ENCODE data around the gene ARPP19. TPM values are rescaled to one million over a fixed set of nuclear protein-coding genes. Genes with fewer than 3 reads are reported as not detected.

ARPP19 gene
- total RNA-seq, 2 experiments from 2014 or later = 48.0 to 101 TPM

DNA sequence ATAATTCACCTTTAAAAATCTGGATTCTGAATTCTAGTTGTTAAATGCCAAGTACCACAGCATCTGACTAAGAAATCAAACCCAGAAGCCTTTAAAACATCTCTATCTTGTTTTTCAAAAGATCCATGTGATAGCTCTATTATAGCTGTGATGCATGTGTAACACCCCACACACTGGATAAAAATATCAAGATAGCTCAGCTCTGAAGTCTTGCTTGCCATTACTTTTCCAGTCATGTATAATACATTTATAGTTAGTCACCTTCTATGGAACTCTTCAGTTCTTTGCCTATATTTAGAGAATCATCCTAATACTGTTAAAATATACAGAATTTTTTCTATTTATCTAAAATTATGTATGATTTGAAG, 11.6 kb downstream of the ARPP19 start:
- Histone ChIP-seq H3K4me2 (ENCODE audit: low read length) (no peak overlapping the region), H3K4me1 (ENCODE audit: insufficient read depth, low read length, poor library complexity, severe bottlenecking) (peaks cover 7% of the 10 kb centered on the region), H2AFZ (ENCODE audit: low read length) (no peak overlapping the region), H3K9me3 (ENCODE audit: low read length) (peaks cover 18% of the 10 kb centered on the region; the same call in 1 of the 2 replicates), H3K36me3 (ENCODE audit: insufficient read depth, low read length) (peaks cover 96% of the 10 kb centered on the region), H4K20me1 (ENCODE audit: insufficient read depth, low read length) (no peaks in the 10 kb centered on the region; the same call in 1 of the 2 replicates), H3K27ac (ENCODE audit: low read depth, low read length, poor library complexity, severe bottlenecking) (no peak overlapping the region), H3K9me2 (ENCODE audit: insufficient read depth, low read length) (no peaks in the 10 kb centered on the region), H3K4me3 (ENCODE audit: low read depth, low read length, poor library complexity, severe bottlenecking) (no peak overlapping the region), H3K79me2 (ENCODE audit: insufficient read depth, low read depth, low read length) (peaks cover 94% of the 10 kb centered on the region)
- BruUV-seq (replicated peaks) = no TSS peak
- ChIA-PET POLR2A (no interaction called here), CTCF (ENCODE audit: unreplicated experiment) (no interaction called here)
- TF ChIP-seq EZH2phosphoT487 (IDR thresholded peaks at IDR 0.05; ENCODE audit: borderline replicate concordance, low read depth, low read length) = no peak
- TF ChIP-seq, protein P1, sequence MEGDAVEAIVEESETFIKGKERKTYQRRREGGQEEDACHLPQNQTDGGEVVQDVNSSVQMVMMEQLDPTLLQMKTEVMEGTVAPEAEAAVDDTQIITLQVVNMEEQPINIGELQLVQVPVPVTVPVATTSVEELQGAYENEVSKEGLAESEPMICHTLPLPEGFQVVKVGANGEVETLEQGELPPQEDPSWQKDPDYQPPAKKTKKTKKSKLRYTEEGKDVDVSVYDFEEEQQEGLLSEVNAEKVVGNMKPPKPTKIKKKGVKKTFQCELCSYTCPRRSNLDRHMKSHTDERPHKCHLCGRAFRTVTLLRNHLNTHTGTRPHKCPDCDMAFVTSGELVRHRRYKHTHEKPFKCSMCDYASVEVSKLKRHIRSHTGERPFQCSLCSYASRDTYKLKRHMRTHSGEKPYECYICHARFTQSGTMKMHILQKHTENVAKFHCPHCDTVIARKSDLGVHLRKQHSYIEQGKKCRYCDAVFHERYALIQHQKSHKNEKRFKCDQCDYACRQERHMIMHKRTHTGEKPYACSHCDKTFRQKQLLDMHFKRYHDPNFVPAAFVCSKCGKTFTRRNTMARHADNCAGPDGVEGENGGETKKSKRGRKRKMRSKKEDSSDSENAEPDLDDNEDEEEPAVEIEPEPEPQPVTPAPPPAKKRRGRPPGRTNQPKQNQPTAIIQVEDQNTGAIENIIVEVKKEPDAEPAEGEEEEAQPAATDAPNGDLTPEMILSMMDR (conservative IDR thresholded peaks at IDR 0.05; ENCODE audit: low read length) = no peak
- DNase-seq (ENCODE audit: low spot score) = no peak
- intact Hi-C loops (cut with micrococcal nuclease; ENCODE audit: unreplicated experiment) = no loop called here

DNA sequence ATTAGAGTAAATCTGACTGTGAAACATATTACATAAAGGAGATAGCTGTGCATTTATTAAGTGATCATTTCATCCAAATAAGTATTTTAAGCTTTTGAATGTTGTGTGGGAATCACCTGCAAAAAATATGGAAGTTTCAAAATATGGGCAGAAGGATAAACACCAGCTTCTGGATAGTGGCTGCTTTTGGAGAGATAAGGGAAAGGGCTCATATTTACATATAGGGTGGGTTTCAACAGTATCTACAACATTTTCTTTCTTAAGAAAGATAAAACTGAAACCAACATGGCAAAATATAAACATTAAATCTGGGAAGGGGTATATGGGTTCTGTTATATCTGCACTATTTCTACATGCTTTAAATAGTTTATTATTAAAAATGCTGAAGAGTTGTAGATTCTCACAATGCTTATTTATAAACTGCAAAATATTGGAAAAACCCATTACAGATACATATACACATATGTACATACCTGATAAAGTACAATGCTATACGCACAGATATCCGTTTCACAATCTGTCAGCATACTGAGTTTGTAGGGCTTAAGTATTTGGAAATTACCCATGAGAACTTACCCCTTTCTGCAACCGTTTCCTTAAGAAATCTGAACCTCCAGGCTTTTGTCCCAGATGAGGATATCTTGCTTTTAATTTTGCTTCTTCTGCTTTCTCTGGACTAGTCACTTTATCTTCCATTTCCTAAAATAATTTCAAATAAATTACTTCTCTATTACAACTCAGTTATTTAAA, 12.1 kb downstream of the ARPP19 start:
- H3K36me3 ChIP-seq (ENCODE audit: insufficient read depth, low read length) = peaks cover 97% of the 10 kb centered on the region
- peaks cover 18% of the 10 kb centered on the region; the same call in 1 of the 2 replicates for H3K9me3 ChIP-seq (ENCODE audit: low read length)
- H3K4me3 ChIP-seq (ENCODE audit: low read depth, low read length, poor library complexity, severe bottlenecking) = no peak overlapping the region
- H3K79me2 ChIP-seq (ENCODE audit: insufficient read depth, low read depth, low read length) = peaks cover 89% of the 10 kb centered on the region
- BruUV-seq (replicated peaks) = no TSS peak
- H2AFZ ChIP-seq (ENCODE audit: low read length) = no peak overlapping the region
- no peak for DNase-seq (ENCODE audit: low spot score)
- no peak overlapping the region for H3K27ac ChIP-seq (ENCODE audit: low read depth, low read length, poor library complexity, severe bottlenecking)
- H3K4me2 ChIP-seq (ENCODE audit: low read length) = no peak overlapping the region
- CTCF ChIA-PET (ENCODE audit: unreplicated experiment) = no interaction called here
- no peaks in the 10 kb centered on the region for H3K9me2 ChIP-seq (ENCODE audit: insufficient read depth, low read length)
- POLR2A ChIA-PET = interaction anchor here (0.6 to 3.9 kb wide), 5 partner anchors 7 to 199 kb away, joined by 3 to 21 read pairs (median 4); no protein-coding TSS in a partner anchor
- no peak for TF ChIP-seq EZH2phosphoT487 (IDR thresholded peaks at IDR 0.05; ENCODE audit: borderline replicate concordance, low read depth, low read length)
- TF ChIP-seq, protein P1 (conservative IDR thresholded peaks at IDR 0.05; ENCODE audit: low read length) = no peak
- intact Hi-C loops (cut with micrococcal nuclease; ENCODE audit: unreplicated experiment) = no loop called here
- peaks cover 7% of the 10 kb centered on the region for H3K4me1 ChIP-seq (ENCODE audit: insufficient read depth, low read length, poor library complexity, severe bottlenecking)
- H4K20me1 ChIP-seq (ENCODE audit: insufficient read depth, low read length) = no peaks in the 10 kb centered on the region; the same call in 1 of the 2 replicates

DNA sequence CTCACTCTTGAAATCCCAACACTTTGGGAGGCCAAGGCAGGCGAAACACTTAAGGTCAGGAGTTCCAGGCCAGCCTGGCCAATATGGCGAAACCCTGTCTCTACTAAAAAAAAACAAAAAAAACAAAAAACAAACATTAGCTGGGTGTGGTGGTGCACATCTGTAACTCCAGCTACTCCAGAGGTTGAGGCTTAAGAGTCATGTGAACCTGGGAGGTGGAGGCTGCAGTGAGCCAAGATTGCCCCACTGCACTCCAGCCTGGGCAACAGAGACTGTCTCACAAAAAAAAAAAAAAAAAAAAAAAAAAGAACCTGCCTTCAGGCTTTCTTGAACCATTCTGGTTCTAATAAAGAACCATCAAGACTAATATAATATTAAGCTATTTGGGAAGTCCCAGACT, 16.5 kb downstream of the ARPP19 start:
- no peak overlapping the region for H2AFZ ChIP-seq (ENCODE audit: low read length)
- BruUV-seq (replicated peaks) = no TSS peak
- peaks cover 45% of the 10 kb centered on the region; the same call in 1 of the 2 replicates for H3K79me2 ChIP-seq (ENCODE audit: insufficient read depth, low read depth, low read length)
- H3K4me1 ChIP-seq (ENCODE audit: insufficient read depth, low read length, poor library complexity, severe bottlenecking) = peaks cover 7% of the 10 kb centered on the region
- POLR2A ChIA-PET = interaction anchor here (0.9 to 1.9 kb wide), 4 partner anchors 12 to 46 kb away, joined by 3 to 9 read pairs (median 4); no protein-coding TSS in a partner anchor
- CTCF ChIA-PET (ENCODE audit: unreplicated experiment) = no interaction called here
- DNase-seq (ENCODE audit: low spot score) = no peak
- no peak overlapping the region for H3K27ac ChIP-seq (ENCODE audit: low read depth, low read length, poor library complexity, severe bottlenecking)
- no peak overlapping the region for H3K4me2 ChIP-seq (ENCODE audit: low read length)
- H3K9me2 ChIP-seq (ENCODE audit: insufficient read depth, low read length) = no peaks in the 10 kb centered on the region
- H4K20me1 ChIP-seq (ENCODE audit: insufficient read depth, low read length) = no peaks in the 10 kb centered on the region; the same call in 1 of the 2 replicates
- intact Hi-C loops (cut with micrococcal nuclease; ENCODE audit: unreplicated experiment) = no loop called here
- no peak overlapping the region for H3K4me3 ChIP-seq (ENCODE audit: low read depth, low read length, poor library complexity, severe bottlenecking)
- TF ChIP-seq EZH2phosphoT487 (IDR thresholded peaks at IDR 0.05; ENCODE audit: borderline replicate concordance, low read depth, low read length) = no peak
- TF ChIP-seq, protein P1 (conservative IDR thresholded peaks at IDR 0.05; ENCODE audit: low read length) = no peak
- no peaks in the 10 kb centered on the region for H3K9me3 ChIP-seq (ENCODE audit: low read length)
- H3K36me3 ChIP-seq (ENCODE audit: insufficient read depth, low read length) = peaks cover 100% of the 10 kb centered on the region
